GM18870 (cell line): ENCODE measurements around the gene GHRH.

ENCODE experiments used
- ATAC-seq: cut with Tn5 transposase; IDR thresholded peaks from one replicate; pipeline ENCODE4 v1.9.1; 2021; ENCODE audit warnings: moderate library complexity; ENCODE audit not compliant: unreplicated experiment

The GHRH gene

GRCh38 chr20:37240337-37241067, 21.1 kb downstream of the GHRH start:
- no peak for ATAC-seq

- no peak for ATAC-seq
These were observed 22.6 kb downstream of the GHRH start for GRCh38 chr20:37238935-37239451.

DNA sequence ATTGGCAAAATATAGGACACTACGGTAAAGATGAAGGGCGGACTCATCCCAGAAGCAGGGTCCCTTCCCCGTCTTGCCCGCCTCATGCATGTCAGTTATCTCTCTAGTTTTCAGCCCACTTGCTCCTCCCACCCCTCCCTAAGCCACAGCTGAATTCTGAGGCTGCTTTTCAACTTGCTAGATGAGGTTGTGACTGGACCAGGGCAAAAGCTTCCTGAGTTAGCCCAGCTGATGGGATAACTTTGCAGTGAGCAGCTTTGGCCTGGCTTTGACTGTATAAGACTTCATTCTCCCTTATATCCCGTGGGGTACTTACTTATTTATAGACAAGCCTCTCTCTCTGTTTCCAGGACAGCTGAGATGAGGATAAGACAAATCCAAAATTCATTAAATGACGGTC, 23.2 kb downstream of the GHRH start:
- ATAC-seq: no peak

DNA sequence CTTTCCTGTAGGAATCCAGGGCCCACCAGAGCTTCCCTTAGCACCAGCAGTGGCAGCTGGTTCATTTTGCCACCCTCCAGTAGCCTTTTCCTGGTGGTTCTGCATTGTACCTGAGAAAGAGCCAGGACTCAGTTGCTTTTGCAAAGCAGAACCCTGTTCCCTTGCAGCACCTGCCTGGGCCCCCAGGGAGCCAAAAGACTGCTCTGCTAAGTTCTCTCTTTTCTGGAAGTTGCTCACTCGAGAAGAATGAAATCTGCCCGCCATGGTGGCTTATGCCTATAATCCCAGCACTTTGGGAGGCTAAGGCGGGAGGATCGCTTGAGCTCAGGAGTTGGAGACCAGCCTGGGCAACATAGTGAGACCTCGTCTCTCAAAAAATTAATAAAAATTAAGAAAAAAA, 24.0 kb downstream of the GHRH start:
- ATAC-seq: no peak

DNA sequence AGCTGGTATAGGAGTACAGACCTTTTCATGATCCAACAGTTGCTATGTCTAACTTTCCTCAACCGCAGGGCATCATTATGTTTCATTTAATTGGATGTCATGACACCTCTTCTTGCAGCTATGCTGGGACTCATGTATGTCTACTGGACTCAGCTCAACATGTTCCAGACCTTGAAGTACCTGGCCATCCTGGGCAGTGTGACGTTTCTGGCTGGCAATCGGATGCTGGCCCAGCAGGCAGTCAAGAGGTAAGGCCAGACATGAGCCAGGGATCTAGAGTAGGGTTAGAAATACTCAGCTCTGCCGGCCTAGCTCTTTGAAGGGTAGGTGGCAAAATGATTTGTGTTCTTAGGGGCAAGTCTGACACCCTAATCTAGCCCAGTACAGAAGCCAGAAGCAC, 25.2 kb downstream of the GHRH start:
- no peak for ATAC-seq

- ATAC-seq: no peak
These were observed 26.5 kb downstream of the GHRH start for GRCh38 chr20:37235065-37235464.

DNA sequence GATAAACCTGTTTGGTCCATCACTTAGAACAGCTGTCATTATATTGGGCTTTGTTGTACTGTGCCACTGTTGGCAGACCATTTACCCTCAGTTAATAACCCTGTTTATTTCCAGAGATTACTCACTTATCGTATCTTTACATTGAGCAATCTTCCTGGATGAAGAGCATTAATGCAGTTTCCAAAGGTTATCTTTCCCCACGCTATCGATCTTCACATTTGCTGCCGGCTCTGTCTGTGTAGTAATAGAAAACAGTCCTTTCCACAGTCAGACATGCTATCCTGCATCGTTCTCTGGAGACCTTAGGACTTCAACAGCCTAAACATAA, 27.4 kb downstream of the GHRH start:
- no peak for ATAC-seq

GRCh38 chr20:37233548-37234253, 27.9 kb downstream of the GHRH start:
- ATAC-seq: no peak

DNA sequence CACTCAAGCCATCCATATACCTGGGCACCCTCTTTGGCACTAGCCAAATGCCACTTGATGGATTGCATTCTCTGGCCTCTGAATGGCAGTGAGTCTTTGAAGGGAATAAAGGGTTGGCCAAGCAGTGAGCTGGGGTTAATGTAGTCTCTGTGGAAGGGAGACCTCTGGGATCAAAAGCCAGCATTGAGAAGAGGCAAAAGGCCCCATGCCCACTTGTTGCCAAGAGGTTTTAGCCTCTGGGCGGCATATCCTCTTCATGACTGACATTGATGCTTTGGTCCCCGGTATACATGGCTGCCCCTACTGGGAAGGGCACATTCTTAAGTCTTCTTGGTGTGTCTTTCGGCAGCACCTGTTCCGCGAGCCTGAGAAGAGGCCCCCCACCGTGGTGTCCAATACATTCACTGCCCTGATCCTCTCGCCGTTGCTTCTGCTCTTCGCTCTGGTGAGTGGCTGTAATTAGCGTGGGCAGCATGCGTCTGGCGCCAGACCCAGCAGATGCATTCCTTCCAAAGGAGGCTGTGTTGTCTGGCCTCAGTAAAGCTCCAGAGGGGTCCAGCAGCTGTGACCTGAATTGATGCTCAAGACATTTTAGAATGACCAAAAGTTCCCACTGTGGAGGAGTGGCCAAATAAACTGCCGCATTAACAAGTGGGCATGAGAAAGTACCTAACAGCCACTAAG, 29.5 kb downstream of the GHRH start:
- no peak for ATAC-seq

DNA sequence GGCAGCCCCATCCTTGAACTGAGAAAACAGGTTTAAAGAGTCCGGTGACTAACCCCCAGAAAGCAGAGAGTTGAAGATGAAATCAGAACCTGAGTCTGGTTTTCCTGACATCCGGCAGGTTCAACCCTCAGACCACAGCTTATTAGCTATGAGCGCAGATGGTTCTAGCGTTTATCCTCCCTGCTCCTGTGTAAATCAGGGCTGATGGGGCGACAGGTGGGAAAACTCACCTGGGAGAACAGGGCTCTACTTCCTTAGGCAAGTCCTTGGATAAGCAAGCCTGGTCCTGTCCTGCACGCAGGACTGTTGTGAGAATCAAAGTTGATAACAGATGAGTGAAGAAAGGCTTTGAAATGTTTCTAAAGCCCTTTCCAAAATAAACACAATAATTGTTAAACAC, 31.4 kb downstream of the GHRH start:
- no peak for ATAC-seq

DNA sequence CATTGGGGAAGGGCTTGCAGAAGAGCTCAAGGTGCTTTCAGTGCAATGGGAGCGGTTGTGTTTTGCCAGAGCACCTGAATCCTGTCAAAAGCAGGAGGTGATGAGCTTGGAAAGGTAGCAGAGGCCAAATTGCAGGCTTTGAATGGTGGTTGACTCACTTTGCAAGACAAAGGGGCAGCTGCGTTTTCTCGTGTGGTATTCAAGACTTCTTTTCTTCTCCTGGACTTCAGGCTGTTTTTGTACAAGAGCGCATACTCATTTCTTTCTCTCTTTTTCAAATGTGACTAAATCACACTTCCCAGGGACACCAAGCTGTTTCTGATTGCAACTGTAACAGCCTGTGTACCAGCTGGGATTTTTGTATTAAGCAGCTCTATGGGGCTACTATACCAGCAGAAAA, 32.3 kb downstream of the GHRH start:
- no peak for ATAC-seq

DNA sequence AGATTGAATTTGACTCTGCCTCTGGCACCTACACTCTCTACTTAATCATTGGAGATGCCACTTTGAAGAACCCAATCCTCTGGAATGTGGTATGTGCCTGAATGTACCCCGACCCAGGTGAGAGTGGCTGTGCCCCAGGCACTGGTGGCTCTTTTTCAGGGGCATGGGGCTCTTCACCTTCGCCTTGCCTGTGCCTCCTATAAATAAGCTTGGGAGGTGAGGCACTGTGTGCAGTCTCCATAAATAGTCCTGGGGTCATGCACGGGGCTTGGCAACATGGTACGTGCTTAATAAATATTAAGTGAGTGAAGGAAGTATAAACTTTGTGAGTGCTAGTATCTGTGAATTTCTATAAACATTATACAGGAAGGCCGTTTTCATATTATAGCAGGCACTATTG, 33.0 kb downstream of the GHRH start:
- ATAC-seq: no peak

- no peak for ATAC-seq
These were observed 33.5 kb downstream of the GHRH start for GRCh38 chr20:37228082-37228481.

DNA sequence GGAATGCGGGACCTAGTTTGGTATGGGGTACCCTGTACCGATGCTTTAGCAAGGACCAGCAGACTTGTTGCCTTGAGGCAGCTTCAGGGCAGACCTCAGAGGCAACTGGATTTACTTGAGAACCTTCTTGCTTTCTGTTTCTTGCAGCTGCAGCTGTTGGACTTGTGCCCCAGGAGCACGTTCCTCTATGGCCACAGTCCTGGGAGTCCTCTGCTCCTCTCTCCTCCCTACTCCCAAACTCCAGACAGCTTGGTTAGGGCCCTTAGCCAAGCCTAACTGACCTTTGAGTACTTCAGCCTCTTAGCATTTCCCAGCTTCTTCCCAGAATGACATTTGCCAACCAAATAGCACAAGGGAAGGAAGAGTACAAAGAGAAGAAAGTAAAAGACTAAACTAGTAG, 34.7 kb downstream of the GHRH start:
- ATAC-seq: no peak

DNA sequence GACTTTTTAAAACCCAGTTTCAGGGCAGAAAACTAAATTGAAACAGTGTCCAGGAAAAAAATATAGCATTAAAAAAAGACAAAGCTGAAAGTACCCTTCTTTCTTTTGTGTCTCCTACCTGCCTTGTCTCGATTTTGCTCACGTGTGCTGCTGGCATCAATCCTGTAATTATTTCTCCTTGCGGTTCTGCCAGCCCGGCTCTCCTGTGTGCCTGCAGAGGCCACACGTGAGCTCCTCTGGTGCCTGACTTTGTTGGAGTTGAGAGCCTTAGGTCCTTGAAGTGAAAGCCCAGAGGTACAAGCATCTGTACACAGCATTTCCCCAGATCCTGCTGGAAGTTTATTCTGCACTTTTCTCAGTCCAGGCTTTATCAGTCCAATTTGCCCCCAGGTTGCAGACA, 36.5 kb downstream of the GHRH start:
- no peak for ATAC-seq

- no peak for ATAC-seq
These were observed 38.6 kb downstream of the GHRH start for GRCh38 chr20:37223053-37223452.

- no peak for ATAC-seq
These were observed 39.5 kb downstream of the GHRH start for GRCh38 chr20:37222086-37222485.

DNA sequence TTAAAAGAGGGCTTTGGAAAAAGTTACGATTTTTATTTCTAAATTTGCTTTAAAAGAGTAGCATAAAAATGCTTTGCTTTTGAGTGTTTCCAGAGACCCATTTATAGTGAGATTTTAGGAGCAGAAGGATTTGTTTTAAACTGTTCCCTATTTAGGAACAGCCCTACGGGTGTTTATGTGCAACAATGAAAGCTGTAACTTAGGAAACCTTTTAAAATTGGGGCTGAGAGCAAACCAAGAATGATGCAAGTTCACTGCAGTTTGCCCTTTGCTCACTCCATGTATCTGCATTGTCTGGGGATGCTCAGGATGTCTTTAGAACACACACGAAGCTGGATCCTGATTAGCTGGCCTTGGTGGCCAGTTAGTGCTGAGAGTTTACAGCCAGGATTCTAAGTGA, 40.9 kb downstream of the GHRH start:
- no peak for ATAC-seq

GRCh38 chr20:37219751-37220668, 41.6 kb downstream of the GHRH start:
- ATAC-seq: no peak

DNA sequence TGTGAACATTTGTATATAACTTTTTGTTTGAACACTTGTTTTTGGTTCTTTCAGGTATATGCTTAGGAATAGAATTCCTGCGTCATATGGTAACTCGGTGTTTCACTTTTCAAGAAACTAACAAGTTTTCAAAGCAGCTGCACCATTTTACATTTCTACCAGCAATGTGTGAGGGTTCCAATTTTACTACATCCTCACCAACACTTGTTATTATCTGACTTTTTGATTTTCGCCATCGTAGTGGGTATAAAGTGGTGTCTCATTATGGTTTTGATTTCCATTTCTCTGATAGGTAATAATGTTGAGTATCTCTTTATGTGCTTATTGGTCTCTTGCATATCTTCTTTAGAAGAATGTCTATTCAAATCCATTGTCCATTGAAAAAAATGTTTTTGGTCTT, 42.6 kb downstream of the GHRH start:
- no peak for ATAC-seq

- no peak for ATAC-seq
These were observed 43.2 kb downstream of the GHRH start for GRCh38 chr20:37218441-37218840.
